Esophagus (tissue), 2 donors: ENCODE results near the gene ZNF275. TPM values are rescaled to one million over a fixed set of nuclear protein-coding genes. Genes with fewer than 3 reads are reported as not detected.
A peak's percentile ranks its signal among the peaks of the same experiment; 100 is the strongest.
"Not testable (repeated sequence)": the region's sequence is repeated elsewhere in the genome, so short reads cannot be mapped to it uniquely, and the experiment has no call there.

Source experiments
- H3K27ac ChIP-seq, 2 donors: one replicate each; pipeline ENCODE4 v1.5.1; 2013; ENCODE audit warnings: low read depth in 2 of 2, mild to moderate bottlenecking in 2 of 2, inconsistent platforms in 1 of 2, low read length in 1 of 2, moderate library complexity in 1 of 2
- H3K27me3 ChIP-seq, 2 donors: one replicate each; pipeline ENCODE4 v1.6.1; 2013; ENCODE audit warnings: low read length in 2 of 2, control low read depth in 1 of 2, mild to moderate bottlenecking in 1 of 2; ENCODE audit not compliant: insufficient read depth in 2 of 2, control insufficient read depth in 1 of 2
- H3K36me3 ChIP-seq, 2 donors: one replicate each; pipeline ENCODE4 v1.6.1; 2013; ENCODE audit warnings: low read length in 1 of 2; ENCODE audit not compliant: control insufficient read depth in 2 of 2, insufficient read depth in 2 of 2
- H3K4me1 ChIP-seq, 2 donors: one replicate each; pipeline ENCODE4 v1.6.1; 2013; ENCODE audit warnings: low read length in 1 of 2; ENCODE audit not compliant: control insufficient read depth in 2 of 2, insufficient read depth in 2 of 2
- H3K4me3 ChIP-seq, 2 donors: one replicate each; pipeline ENCODE4 v1.5.1; 2013; ENCODE audit warnings: low read length in 2 of 2, mild to moderate bottlenecking in 2 of 2, low read depth in 1 of 2, moderate library complexity in 1 of 2
- H3K9me3 ChIP-seq, 2 donors: one replicate each; pipeline ENCODE4 v1.6.1; 2013; ENCODE audit warnings: mild to moderate bottlenecking in 2 of 2, low read depth in 1 of 2, low read length in 1 of 2, moderate library complexity in 1 of 2; ENCODE audit not compliant: control insufficient read depth in 2 of 2, insufficient read depth in 1 of 2
- WGBS, 2 donors: extraction: QIAGEN DNeasy Blood & Tissue Kit; methylation state at CpG; one replicate each; pipeline ENCODE4 v1.1.7; 2013; 5-methylcytosine and 5-hydroxymethylcytosine counted together
- polyA plus RNA-seq, 2 donors: library from polyadenylated mRNA; stranded (reverse); fragments of 200-250 nt; gene quantifications; one replicate each; pipeline ENCODE4 v1.2.3, GENCODE V29; 2013
- donor health status: healthy with polysubstance abuse.
- donor health status: Bipolar disorder and iron deficiency.

The ZNF275 gene, protein sequence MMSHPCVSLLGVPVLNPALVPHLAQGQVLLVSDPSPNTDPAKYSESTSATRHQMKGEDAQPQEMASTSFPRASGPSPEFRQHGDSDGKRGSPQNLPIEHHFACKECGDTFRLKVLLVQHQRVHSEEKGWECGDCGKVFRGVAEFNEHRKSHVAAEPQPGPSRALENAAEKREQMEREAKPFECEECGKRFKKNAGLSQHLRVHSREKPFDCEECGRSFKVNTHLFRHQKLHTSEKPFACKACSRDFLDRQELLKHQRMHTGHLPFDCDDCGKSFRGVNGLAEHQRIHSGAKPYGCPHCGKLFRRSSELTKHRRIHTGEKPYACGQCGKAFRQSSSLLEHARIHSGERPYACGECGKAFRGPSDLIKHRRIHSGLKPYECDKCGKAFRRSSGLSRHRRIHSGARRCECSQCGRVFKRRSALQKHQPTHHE
- 1 to 10 TPM in 1 of 2 donors, under 1 TPM in 1; 0.71 to 1.6 TPM for polyA plus RNA-seq

DNA sequence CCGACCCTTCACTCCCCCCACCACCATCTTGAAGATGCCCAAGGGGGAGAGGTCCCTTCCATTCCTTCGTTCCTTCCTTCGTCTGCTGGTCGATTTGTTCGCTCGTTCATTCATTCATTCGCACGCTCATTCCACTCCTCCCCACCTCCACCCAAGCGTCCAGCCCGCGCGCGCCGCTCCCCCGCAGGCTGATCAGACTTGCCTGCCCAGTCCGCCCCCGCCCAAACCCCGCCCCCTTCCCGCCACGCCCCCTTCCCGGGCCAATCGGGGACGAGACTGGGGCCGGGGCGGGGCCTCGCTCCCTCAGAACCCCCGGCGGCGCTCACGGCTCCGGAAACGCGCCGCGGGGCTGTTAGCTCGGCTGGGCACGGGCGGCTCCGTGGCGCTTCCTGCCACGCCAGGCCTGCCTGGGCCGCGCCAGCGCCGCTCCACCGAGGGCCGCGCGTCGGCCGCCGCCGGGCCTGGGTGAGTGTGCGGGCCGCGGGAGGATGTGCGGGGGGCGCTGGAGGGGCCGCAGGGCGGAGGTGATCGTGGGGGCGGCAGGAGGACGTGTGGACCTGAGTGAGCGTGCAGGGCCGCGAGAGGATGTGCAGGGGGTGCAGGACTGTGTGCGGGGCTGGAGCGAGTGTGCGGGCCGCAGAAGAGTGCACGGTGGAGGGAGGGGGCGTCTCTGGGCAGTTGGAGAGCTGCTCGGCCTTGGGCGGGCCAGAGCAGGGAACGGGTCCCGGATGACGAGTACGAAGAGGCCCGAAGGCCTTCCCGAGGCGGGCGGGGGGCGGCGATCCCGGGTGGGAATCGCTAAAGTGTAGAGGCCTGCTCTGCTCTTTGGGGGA, at the start of gene ZNF275:
Gene ZNF275 (plus strand): TSS at position 333 of the 833 bp plus-strand sequence. CDS start 2,527 bp downstream, outside the sequence.
- no peaks in the 10 kb centered on the region for H3K36me3 ChIP-seq
- no peaks in the 10 kb centered on the region for H3K4me1 ChIP-seq
- WGBS, 2 donors, result 1 to 30% methylated on average over 81 to 86 of the region's 86 CpGs
- peaks cover 0 to 2% of the 10 kb centered on the region in 2 donors for H3K9me3 ChIP-seq
- peak within 1 kb of the TSS; percentile 47 to 69 for H3K4me3 ChIP-seq
- peak within 1 kb of the TSS in 1 of 2 donors; percentile 6 for H3K27ac ChIP-seq
- H3K27me3 ChIP-seq, result no peaks in the 10 kb centered on the region

DNA sequence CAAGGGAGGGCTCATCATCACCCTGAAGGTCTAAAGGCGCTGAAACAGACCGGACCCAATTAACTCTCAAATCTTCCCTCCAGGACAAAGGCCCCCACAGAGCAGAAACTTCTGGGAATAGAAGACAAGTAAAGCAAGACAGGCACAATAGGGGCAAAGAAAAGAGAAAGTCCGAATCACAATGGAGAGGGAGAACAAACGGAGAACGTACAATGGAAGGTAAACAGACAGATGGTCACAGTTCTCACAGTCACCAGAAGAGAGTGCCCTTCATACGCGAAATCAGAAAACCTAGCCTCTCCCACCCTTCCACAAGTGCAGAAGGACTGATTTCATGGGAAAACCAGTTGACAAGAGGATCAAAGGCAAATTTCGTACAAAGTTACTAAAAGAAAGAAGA, 48.3 kb upstream of the ZNF275 start:
- H3K27me3 ChIP-seq, H3K9me3 ChIP-seq, H3K27ac ChIP-seq, H3K36me3 ChIP-seq, H3K4me3 ChIP-seq, H3K4me1 ChIP-seq: not testable (repeated sequence)
- WGBS, 2 donors, result no CpG with 5 or more reads among the region's 8 CpGs

DNA sequence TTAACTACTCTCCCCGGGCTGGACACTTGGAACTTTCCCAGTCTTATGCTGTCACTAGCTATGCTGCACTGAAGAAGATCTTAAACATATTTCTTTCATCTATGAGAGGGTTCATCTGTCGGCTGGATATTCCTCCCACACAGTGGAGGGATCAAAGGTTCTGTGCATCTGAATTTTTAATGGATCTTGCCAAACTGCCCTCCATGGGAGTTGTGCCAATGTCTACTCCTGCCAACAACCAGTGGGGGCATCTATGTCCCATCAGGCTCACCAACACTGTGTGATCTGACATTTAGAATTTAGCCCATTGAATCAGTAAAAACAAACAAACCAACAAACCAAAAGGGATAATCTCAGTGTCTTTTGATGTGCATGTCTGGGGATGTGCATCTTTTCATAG, 45.1 kb upstream of the ZNF275 start:
- H3K36me3 ChIP-seq, H3K4me3 ChIP-seq, H3K27me3 ChIP-seq, H3K9me3 ChIP-seq, H3K4me1 ChIP-seq, H3K27ac ChIP-seq: not testable (repeated sequence)
- WGBS, 2 donors, result no CpG with 5 or more reads among the region's 2 CpGs

DNA sequence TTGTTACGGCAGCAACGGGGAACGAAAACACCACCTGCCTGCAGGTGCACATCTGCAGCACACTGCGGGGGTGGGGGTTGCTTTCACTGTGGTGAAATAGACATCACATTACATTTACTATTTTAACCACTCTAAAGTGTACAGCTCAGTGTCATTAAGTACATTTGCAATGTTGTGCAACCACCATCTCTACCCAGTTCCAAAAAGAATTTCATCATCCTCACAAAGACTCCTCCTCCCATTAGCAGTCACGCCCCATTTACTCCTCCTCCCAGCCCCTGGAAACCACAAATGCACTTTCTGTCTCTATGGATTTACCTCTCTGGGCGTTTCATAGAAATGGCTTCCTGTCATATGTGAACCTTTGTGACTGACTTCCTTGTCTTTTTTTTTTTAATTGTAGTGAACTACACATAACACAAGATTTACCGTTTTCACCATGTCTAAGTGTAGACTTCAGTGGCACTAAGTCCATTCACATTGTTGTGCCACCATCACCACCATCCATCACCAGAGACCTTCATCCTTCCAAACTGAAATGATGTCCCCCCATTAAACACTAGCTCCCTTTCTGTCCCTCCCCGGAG, 40.4 kb upstream of the ZNF275 start:
- 60% methylated on average over 3 of the region's 8 CpGs for WGBS, 2 donors
- not testable (repeated sequence) for H3K36me3 ChIP-seq

DNA sequence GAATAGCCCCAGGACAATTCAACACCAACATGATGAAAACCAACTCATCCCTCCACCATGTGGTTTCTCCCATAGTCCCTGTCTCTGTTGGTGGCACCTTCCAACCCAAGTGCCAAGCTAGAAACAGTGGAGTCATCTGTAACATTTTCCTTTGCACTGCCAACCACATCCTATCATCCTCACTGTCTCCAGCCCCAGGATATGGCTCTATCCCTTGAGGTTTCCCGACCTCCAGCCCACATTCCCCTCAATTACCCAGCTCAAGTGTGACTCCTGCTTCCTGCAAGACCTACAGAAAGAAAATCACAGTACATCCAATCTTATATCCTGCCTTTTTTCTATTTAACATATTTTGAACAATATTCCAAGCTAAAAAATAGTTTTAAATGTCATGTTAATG, 36.6 kb upstream of the ZNF275 start:
- no peaks in the 10 kb centered on the region for H3K27me3 ChIP-seq
- no peak overlapping the region for H3K27ac ChIP-seq
- H3K4me1 ChIP-seq, result no peaks in the 10 kb centered on the region
- no peaks in the 10 kb centered on the region for H3K36me3 ChIP-seq
- no peak overlapping the region for H3K4me3 ChIP-seq
- WGBS, 2 donors, result 36 to 70% methylated on average over 1 of the region's 1 CpG
- H3K9me3 ChIP-seq, result peaks cover 0 to 2% of the 10 kb centered on the region in 2 donors

More for the DNA sequence above, 40.4 kb upstream of the ZNF275 start:
- not testable (repeated sequence) for H3K27me3 ChIP-seq, H3K27ac ChIP-seq, H3K4me3 ChIP-seq, H3K9me3 ChIP-seq, H3K4me1 ChIP-seq

DNA sequence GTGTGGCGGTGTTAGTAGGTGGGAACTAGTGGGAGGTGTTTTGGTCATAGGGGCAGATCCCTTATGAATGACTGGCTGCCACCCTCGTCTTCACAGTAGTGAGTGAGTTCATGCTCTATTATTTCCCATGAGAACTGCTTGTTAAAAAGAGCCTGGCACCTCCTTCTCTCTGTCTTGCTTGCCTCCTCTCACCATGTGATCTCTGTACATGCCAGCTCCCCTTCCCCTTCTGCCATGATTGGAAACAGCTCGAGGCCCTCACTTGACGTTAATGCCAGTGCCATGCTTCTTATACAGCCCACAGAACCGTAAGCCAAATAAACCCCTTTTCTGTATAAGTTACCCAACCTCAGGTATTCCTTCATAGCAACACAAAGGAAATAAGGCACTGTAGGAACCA, 34.1 kb upstream of the ZNF275 start:
- Histone ChIP-seq H3K4me1 (no peaks in the 10 kb centered on the region), H3K27me3 (no peaks in the 10 kb centered on the region), H3K4me3 (no peak overlapping the region), H3K36me3 (no peaks in the 10 kb centered on the region), H3K27ac (no peak overlapping the region), H3K9me3 (no peaks in the 10 kb centered on the region)
- 56 to 59% methylated on average over 5 of the region's 5 CpGs for WGBS, 2 donors

DNA sequence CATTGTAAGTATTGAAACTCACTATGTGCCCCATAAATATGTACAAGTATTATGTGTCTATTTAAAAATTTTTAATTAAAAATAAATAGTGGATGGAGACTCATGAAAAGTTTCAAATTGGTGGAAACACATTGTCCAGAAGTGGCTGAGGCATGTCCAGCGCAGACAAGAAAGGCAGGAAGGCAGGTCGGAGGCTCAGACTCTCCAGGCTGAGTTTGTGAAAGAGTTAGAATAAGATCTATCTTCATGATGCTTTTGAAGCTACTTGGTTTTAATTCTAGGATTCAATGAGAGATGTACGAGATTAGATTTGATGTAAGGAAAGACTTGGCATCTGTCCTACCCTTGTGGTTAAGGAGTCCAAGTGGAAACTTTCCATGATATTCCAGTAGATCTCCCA, 32.2 kb upstream of the ZNF275 start:
- H3K9me3 ChIP-seq, result no peaks in the 10 kb centered on the region
- H3K4me1 ChIP-seq, result no peaks in the 10 kb centered on the region
- H3K27me3 ChIP-seq, result no peaks in the 10 kb centered on the region
- H3K36me3 ChIP-seq, result no peaks in the 10 kb centered on the region
- WGBS, 2 donors, result 70 to 73% methylated on average over 3 of the region's 3 CpGs
- no peak overlapping the region for H3K27ac ChIP-seq
- H3K4me3 ChIP-seq, result no peak overlapping the region

DNA sequence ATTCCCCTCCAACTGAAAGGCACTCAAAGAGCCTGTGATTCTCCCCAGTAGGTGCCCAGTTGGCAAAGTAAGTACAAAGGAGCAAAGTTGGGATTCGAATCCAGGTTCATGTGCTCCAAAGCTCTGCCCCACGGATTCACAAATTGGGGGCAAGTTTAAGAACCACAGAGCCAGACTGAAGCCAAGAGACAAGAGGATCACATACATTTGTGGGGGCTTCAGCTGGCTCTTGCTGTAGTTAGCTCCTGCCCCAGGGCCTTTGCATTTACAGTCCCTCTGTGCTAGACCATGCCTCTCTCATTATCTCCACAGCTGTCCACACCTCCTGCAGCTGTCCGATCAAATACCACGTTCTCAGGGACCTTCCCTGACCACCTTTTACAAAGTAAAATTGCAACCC, 31.2 kb upstream of the ZNF275 start:
- H3K27me3 ChIP-seq, result no peaks in the 10 kb centered on the region
- no peaks in the 10 kb centered on the region for H3K36me3 ChIP-seq
- WGBS, 2 donors, result 64 to 76% methylated on average over 4 of the region's 4 CpGs
- H3K9me3 ChIP-seq, result no peaks in the 10 kb centered on the region
- no peaks in the 10 kb centered on the region for H3K4me1 ChIP-seq
- no peak overlapping the region for H3K4me3 ChIP-seq
- no peak overlapping the region for H3K27ac ChIP-seq

DNA sequence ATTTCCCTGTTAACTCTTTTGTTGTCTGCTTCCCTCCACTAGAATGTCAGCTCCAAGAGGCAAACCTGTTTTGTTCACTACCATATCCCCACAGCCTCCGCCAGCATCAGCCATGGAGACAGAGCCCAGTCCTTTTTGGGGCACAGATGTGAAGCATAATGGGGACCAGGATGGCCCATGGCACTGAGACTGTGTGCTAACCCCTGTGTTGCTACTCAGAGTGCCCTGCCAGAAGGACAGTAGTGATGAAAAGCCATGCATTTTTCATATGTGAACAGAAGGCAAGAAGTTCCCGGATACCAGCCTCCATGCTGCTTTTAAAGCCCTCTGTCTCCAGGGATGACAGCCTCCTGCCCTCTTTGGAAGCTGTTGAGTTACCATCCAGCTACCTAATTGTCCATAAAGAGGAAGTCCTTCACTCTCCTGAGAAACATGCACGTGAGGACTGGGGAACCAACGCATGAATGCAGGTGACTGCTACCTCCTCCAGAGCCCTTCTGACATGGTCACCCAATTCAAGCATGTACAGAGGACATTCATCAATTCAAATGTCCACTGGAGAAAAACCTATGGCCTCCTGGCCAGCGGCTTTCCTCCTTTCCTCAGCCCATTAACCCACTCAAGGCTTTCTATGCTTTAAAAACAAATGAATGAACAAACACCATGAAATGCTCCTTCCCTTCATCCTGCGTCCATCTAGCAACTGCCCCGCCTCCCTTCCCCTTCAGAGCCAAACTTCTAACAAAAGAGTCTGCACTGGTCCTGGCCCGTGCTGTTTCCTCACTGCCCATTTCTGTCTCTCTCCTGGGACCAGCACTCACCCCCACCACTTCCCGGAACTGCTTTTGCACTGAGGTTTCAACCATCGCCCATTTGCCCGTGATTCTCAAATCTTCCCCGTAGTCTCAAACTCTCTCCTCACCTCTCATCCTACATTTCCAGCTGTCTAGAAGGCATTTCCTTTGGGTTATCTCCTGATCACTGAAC, 30.4 kb upstream of the ZNF275 start:
- H3K9me3 ChIP-seq, result no peaks in the 10 kb centered on the region
- WGBS, 2 donors, result 65 to 69% methylated on average over 12 of the region's 12 CpGs
- no peaks in the 10 kb centered on the region for H3K27me3 ChIP-seq

More for the DNA sequence above, 30.4 kb upstream of the ZNF275 start:
- H3K4me1 ChIP-seq, result no peaks in the 10 kb centered on the region
- H3K36me3 ChIP-seq, result no peaks in the 10 kb centered on the region
- no peak overlapping the region for H3K27ac ChIP-seq
- no peak overlapping the region for H3K4me3 ChIP-seq
